ENCODE data around the gene MMAB.
A peak's percentile ranks its signal among the peaks of the same experiment; 100 is the strongest.

The MMAB gene

DNA sequence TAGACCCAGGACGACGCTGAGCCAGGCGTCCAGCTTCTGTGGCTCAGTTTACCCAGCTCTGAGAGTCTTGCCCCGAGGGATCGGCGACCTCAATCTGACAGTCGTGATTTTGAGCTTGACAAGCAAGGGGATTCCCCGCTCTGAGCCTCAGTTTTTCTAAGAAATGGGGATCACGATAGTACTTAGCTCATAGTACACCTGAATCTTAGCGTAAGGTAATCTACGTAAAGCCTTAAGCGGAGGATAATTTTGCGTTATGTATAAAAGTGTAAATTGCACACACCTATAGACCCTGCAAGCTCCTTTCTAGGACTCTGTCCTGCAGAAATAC is 575 bp upstream of the MMAB start:
- DNase-seq (ENCODE audit: extremely low read depth, low read depth), result no peak
- H3K4me3 ChIP-seq (replicated peaks; ENCODE audit: low read depth, low read length), result peak overlapping the region; percentile 70
- TF ChIP-seq, protein P1, sequence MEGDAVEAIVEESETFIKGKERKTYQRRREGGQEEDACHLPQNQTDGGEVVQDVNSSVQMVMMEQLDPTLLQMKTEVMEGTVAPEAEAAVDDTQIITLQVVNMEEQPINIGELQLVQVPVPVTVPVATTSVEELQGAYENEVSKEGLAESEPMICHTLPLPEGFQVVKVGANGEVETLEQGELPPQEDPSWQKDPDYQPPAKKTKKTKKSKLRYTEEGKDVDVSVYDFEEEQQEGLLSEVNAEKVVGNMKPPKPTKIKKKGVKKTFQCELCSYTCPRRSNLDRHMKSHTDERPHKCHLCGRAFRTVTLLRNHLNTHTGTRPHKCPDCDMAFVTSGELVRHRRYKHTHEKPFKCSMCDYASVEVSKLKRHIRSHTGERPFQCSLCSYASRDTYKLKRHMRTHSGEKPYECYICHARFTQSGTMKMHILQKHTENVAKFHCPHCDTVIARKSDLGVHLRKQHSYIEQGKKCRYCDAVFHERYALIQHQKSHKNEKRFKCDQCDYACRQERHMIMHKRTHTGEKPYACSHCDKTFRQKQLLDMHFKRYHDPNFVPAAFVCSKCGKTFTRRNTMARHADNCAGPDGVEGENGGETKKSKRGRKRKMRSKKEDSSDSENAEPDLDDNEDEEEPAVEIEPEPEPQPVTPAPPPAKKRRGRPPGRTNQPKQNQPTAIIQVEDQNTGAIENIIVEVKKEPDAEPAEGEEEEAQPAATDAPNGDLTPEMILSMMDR (IDR thresholded peaks at IDR 0.05; ENCODE audit: low read depth, low read length, missing control alignments), result no peak

DNA sequence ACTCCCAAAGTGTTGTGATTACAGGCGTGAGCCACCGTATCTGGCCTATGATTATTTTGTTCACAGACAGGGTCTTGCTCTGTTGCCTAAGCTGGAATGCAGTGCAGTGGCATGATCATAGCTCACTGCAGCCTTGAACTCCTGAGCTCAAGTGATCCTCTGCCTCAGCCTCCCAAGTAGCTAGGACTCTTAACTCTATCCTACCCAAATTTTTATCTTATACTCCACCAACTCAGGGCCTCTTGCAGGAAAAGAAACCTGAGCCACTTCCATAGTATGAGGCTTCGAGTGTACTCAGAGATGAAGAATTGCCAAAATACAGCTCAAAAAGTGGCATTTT is 828 bp downstream of the MMAB start:
- peak overlapping the region; percentile 70 for H3K4me3 ChIP-seq (replicated peaks; ENCODE audit: low read depth, low read length)
- no peak for DNase-seq (ENCODE audit: extremely low read depth, low read depth)
- TF ChIP-seq, protein P1 (IDR thresholded peaks at IDR 0.05; ENCODE audit: low read depth, low read length, missing control alignments), result no peak

DNA sequence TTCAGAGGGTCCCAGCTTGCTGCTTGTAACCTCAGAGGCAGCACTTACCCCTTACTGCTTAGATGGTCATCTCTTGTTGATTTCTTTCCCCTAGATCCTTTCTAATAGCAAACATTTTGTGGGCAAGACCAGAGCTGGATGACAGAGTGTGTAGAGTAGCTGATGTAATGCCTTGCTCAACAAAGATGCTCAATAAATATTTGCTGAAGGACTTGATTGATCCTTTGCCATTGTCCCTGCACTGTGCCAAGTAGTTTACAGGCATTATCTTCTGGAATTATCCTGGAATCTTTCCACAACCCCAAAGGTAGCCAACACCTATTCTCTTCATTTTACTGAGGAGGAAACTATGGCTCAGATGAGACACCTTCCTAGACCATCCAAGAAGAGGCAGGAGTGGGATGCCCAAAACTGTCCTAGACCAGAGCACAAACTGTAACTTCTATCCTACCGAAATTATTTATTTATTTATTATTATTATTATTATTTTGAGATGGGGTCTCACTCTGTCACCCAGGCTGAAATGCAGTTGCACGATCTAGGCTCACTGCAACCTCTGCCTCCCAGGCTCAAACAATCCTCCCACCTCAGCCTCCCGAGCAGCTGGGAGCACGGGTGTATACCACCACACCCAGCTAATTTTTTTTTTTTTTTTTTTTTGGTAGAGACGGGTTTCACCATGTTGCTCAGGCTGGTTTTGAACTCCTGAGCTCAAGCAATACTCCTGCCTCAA is 1.4 kb downstream of the MMAB start:
- DNase-seq (ENCODE audit: extremely low read depth, low read depth), result no peak
- no peak overlapping the region; the same call in 1 of the 2 replicates for H3K4me3 ChIP-seq (replicated peaks; ENCODE audit: low read depth, low read length)
- TF ChIP-seq, protein P1 (IDR thresholded peaks at IDR 0.05; ENCODE audit: low read depth, low read length, missing control alignments), result no peak

DNA sequence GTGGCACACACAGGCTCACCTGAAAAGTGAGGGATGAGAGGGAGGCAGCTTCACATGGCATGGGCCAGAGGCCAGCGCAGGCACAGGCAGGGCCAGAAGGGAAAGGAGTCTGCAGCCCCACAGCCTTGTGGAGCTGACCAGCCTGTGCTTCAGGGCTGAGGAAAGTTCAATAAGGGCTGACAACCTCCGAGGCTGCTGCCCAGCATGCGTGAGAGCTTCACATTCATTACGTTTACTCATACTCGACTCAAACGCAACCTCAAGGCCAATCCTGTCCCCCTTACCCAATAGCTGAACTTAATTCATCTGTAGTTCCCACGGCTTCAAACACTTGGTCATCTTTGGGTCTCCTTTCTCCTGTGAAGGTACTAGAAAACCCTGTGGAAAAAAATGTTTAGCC is 4.8 kb downstream of the MMAB start:
- TF ChIP-seq, protein P1 (IDR thresholded peaks at IDR 0.05; ENCODE audit: low read depth, low read length, missing control alignments), result no peak
- H3K4me3 ChIP-seq (replicated peaks; ENCODE audit: low read depth, low read length), result no peak overlapping the region
- DNase-seq (ENCODE audit: extremely low read depth, low read depth), result no peak

DNA sequence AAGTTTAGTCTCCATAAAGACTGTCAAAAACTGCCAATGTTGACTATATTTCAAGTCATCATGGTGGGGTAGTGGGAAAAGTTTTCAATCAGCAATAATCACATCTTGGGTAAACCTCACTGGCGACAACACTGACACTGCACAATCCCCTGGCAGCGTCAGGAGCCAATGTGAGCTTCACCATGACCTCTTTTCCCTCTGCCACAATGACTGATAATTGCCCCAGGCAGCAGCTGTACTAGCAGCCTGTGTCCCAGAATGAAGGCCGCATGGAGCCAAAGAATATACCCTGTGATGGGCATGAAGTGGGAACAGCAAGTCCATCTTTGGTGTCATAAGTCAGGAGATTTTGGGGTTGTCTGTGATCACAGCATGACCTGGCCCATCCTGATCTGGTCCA is 5.3 kb downstream of the MMAB start:
- H3K4me3 ChIP-seq (replicated peaks; ENCODE audit: low read depth, low read length), result no peak overlapping the region
- TF ChIP-seq, protein P1 (IDR thresholded peaks at IDR 0.05; ENCODE audit: low read depth, low read length, missing control alignments), result no peak
- DNase-seq (ENCODE audit: extremely low read depth, low read depth), result no peak

DNA sequence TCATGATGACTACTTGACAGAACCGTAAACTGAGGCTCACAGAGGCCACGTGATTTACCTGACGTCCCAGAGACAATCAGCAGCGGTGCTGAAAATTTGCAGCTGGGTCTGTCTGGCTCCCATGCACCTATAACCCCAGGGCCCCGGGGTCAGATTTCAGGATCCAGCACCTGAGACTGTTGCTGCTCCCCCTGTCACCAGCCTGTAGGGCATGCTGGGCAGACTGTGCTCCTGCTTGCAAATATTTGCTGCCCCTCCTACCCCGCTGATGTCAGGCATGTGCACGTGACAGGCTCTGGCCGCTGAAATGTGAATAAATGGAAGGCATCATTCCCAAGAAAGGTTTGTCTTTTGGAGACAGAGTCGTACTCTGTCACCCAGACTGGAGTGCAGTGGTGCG is 6.0 kb downstream of the MMAB start:
- TF ChIP-seq, protein P1 (IDR thresholded peaks at IDR 0.05; ENCODE audit: low read depth, low read length, missing control alignments), result no peak

DNA sequence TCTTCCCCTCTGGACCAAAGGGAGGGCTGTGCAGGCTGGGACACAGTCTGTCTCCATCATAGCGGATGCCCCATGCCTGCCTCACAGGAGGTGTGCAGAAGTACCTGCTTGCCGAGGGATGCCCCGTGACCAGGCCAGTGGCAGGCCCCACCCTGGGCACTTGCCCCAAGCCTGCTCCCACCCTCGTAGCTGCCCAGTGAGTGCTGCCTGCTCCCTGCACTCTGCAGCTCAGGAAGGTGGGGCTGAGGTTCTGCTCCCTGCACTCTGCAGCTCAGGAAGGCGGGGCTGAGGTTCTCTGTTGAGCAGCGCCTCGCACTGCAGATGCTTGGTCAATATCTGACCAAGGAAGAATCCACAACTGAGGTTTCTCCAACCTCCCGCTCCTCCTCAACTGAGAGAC is 6.9 kb downstream of the MMAB start:
- no peak for DNase-seq (ENCODE audit: extremely low read depth, low read depth)
- TF ChIP-seq, protein P1 (IDR thresholded peaks at IDR 0.05; ENCODE audit: low read depth, low read length, missing control alignments), result no peak
- no peak overlapping the region for H3K4me3 ChIP-seq (replicated peaks; ENCODE audit: low read depth, low read length)

More for the DNA sequence above, 6.0 kb downstream of the MMAB start:
- no peak for DNase-seq (ENCODE audit: extremely low read depth, low read depth)
- H3K4me3 ChIP-seq (replicated peaks; ENCODE audit: low read depth, low read length), result no peak overlapping the region
